Activated CD4-positive, alpha-beta T cell treated with anti-CD3 and anti-CD28 coated beads, Interleukin-2, amount 10 ng/mL, durations not matched to agents 24 days and 14 days (primary cell): ENCODE results near the gene ATP2B1. TPM values are rescaled to one million over a fixed set of nuclear protein-coding genes. Genes with fewer than 3 reads are reported as not detected.

Experiments
- DNase-seq: peaks from one replicate; pipeline ENCODE4 v3.0.0; 2022
- H3K27ac Mint-ChIP-seq: one replicate; pipeline ENCODE4 v1.8.0; 2022; ENCODE audit warnings: mild to moderate bottlenecking, mixed read lengths
- H3K27me3 Mint-ChIP-seq: one replicate; pipeline ENCODE4 v1.8.0; 2022; ENCODE audit warnings: mixed read lengths
- H3K36me3 Mint-ChIP-seq: one replicate; pipeline ENCODE4 v1.8.0; 2022; ENCODE audit warnings: low read depth, mild to moderate bottlenecking, mixed read lengths
- H3K4me1 Mint-ChIP-seq: one replicate; pipeline ENCODE4 v1.8.0; 2021; ENCODE audit warnings: mixed read lengths
- H3K4me3 Mint-ChIP-seq: one replicate; pipeline ENCODE4 v1.8.0; 2022; ENCODE audit warnings: mild to moderate bottlenecking, moderate library complexity, mixed read lengths
- H3K9me3 Mint-ChIP-seq: one replicate; pipeline ENCODE4 v1.8.0; 2021; ENCODE audit warnings: mixed read lengths
- intact Hi-C: fragments of 100-400 bp; cut with micrococcal nuclease; formaldehyde crosslinking; loops from one replicate; pipeline ENCODE4 v1.15.1; 2023
- total RNA-seq: library from RNA; stranded (reverse); gene quantifications from 2 replicates; pipeline ENCODE4 v1.2.3, GENCODE V29; 2022

The ATP2B1 gene
- total RNA-seq, 1 donor from 2014 or later: 19.7 TPM

DNA sequence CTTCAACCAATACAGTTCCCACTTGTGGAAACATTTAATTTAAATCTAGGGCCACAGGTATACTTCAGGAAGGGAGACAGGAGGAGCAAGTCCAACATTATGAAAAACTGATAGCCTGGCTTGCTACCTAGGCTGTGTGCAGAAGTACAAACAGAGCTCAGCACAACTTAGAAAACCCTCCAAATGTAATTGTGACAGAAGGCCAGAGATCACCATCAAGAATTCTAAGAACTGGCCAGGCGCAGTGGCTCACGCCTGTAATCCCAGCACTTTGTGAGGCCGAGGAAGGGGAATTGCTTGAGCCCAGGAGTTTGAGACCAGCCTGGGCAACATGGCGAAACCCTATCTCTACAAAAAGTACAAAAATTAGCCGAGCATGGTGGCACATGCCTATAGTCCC is 14.1 kb downstream of the ATP2B1 start:
- no peak for DNase-seq
- Mint-ChIP-seq H3K27ac (no peak overlapping the region), H3K9me3 (no peaks in the 10 kb centered on the region), H3K4me3 (no peak overlapping the region), H3K27me3 (no peaks in the 10 kb centered on the region), H3K4me1 (peaks cover 9% of the 10 kb centered on the region), H3K36me3 (peaks cover 2% of the 10 kb centered on the region)
- intact Hi-C loops: no loop called here

GRCh38 chr12:89693639-89694202 is 14.9 kb downstream of the ATP2B1 start:
- intact Hi-C loops: no loop called here
- H3K9me3 Mint-ChIP-seq: no peaks in the 10 kb centered on the region
- no peak overlapping the region for H3K4me3 Mint-ChIP-seq
- no peak overlapping the region for H3K27ac Mint-ChIP-seq
- H3K27me3 Mint-ChIP-seq: no peaks in the 10 kb centered on the region
- no peak for DNase-seq
- H3K36me3 Mint-ChIP-seq: peaks cover 2% of the 10 kb centered on the region
- peaks cover 9% of the 10 kb centered on the region for H3K4me1 Mint-ChIP-seq

- Mint-ChIP-seq H3K27me3 (no peaks in the 10 kb centered on the region), H3K36me3 (no peaks in the 10 kb centered on the region), H3K9me3 (no peaks in the 10 kb centered on the region), H3K4me3 (no peak overlapping the region), H3K4me1 (peaks cover 6% of the 10 kb centered on the region), H3K27ac (no peak overlapping the region)
- no peak for DNase-seq
- intact Hi-C loops: no loop called here
Observed at GRCh38 chr12:89692439-89692838, 16.2 kb downstream of the ATP2B1 start.

DNA sequence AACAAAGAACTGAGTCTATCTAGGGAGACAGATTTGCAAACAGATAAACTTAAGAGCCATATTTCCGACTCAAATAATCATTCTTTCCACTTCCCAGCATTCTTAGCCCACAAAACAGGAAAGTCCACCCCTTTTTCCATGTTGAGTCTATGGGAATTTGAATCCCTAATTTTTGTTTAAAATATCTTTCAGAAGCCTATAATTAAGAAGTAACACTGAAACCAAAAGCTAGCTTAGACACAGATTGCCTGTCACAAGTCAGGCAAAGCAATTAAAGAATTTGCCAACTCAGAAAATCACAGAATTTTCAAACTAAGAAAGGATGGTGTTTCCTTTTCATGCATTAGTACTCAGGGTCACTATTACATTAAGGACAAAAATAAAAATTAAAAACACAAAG is 17.0 kb downstream of the ATP2B1 start:
- Mint-ChIP-seq H3K36me3 (no peaks in the 10 kb centered on the region), H3K27me3 (no peaks in the 10 kb centered on the region), H3K9me3 (no peaks in the 10 kb centered on the region), H3K27ac (no peak overlapping the region), H3K4me1 (peaks cover 6% of the 10 kb centered on the region), H3K4me3 (no peak overlapping the region)
- no peak for DNase-seq
- intact Hi-C loops: no loop called here

DNA sequence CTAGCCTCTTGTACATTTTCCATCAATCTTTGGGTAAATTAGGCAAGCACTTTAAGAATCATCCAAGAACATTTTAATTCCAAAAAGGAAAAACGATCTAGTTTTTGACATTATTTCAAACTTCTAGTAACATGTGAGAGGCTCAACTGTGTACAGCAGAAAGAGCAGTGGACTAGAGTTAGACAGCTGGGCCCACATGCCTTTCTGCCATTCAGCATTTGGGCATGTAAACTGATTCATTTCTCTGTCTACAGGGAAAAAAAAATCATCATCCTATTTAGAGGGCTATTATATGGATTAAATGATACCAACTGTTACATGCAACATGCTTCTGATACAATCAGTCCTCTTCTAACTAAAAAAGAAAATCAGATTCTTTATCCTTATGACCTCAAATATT is 17.7 kb downstream of the ATP2B1 start:
- H3K27me3 Mint-ChIP-seq: no peaks in the 10 kb centered on the region
- no peak overlapping the region for H3K27ac Mint-ChIP-seq
- H3K36me3 Mint-ChIP-seq: no peaks in the 10 kb centered on the region
- no peaks in the 10 kb centered on the region for H3K9me3 Mint-ChIP-seq
- no peak overlapping the region for H3K4me3 Mint-ChIP-seq
- intact Hi-C loops: no loop called here
- no peak for DNase-seq
- H3K4me1 Mint-ChIP-seq: peaks cover 2% of the 10 kb centered on the region

DNA sequence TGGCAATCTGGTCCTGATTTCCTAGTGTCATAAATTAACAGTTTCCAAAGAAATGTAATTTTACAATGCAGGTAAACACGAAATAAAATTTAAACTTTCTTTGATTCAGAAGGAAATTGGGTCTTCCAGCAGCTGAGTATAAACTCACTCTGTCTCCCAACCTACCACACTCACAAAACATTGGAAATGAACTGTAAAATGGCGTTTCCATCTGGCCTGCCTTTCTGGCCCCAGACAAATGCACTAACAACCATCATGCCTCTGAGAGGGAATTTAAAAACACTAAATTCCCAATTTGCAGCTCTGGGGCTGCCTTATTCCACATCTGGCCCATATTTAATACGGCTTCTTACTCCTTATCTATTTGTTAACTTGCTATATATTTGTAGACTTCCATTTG is 19.3 kb downstream of the ATP2B1 start:
- intact Hi-C loops: no loop called here
- no peaks in the 10 kb centered on the region for H3K27me3 Mint-ChIP-seq
- H3K36me3 Mint-ChIP-seq: no peaks in the 10 kb centered on the region
- H3K9me3 Mint-ChIP-seq: peaks cover 7% of the 10 kb centered on the region
- H3K4me1 Mint-ChIP-seq: peaks cover 1% of the 10 kb centered on the region
- no peak overlapping the region for H3K27ac Mint-ChIP-seq
- H3K4me3 Mint-ChIP-seq: no peak overlapping the region
- DNase-seq: no peak

GRCh38 chr12:89686311-89686710 is 22.3 kb downstream of the ATP2B1 start:
- Mint-ChIP-seq H3K27ac (no peak overlapping the region), H3K4me1 (peaks cover 4% of the 10 kb centered on the region), H3K36me3 (no peaks in the 10 kb centered on the region), H3K4me3 (no peak overlapping the region), H3K9me3 (peaks cover 14% of the 10 kb centered on the region), H3K27me3 (no peaks in the 10 kb centered on the region)
- intact Hi-C loops: no loop called here
- no peak for DNase-seq

- DNase-seq: no peak
- Mint-ChIP-seq H3K4me3 (no peak overlapping the region), H3K27ac (no peak overlapping the region), H3K27me3 (no peaks in the 10 kb centered on the region), H3K4me1 (peaks cover 4% of the 10 kb centered on the region), H3K36me3 (peaks cover 5% of the 10 kb centered on the region), H3K9me3 (peaks cover 20% of the 10 kb centered on the region)
- intact Hi-C loops: no loop called here
Observed at GRCh38 chr12:89685363-89685972, 23.2 kb downstream of the ATP2B1 start.

- no peak for DNase-seq
- Mint-ChIP-seq H3K36me3 (peaks cover 9% of the 10 kb centered on the region), H3K27me3 (no peaks in the 10 kb centered on the region), H3K4me3 (no peak overlapping the region), H3K9me3 (peaks cover 27% of the 10 kb centered on the region), H3K27ac (no peak overlapping the region), H3K4me1 (peaks cover 7% of the 10 kb centered on the region)
- intact Hi-C loops: no loop called here
Observed at GRCh38 chr12:89684136-89684535, 24.5 kb downstream of the ATP2B1 start.

GRCh38 chr12:89682284-89682683 is 26.4 kb downstream of the ATP2B1 start:
- Mint-ChIP-seq H3K4me1 (peaks cover 10% of the 10 kb centered on the region), H3K27ac (no peak overlapping the region), H3K27me3 (no peaks in the 10 kb centered on the region), H3K9me3 (peaks cover 27% of the 10 kb centered on the region), H3K4me3 (no peak overlapping the region), H3K36me3 (peaks cover 9% of the 10 kb centered on the region)
- DNase-seq: no peak
- intact Hi-C loops: no loop called here

DNA sequence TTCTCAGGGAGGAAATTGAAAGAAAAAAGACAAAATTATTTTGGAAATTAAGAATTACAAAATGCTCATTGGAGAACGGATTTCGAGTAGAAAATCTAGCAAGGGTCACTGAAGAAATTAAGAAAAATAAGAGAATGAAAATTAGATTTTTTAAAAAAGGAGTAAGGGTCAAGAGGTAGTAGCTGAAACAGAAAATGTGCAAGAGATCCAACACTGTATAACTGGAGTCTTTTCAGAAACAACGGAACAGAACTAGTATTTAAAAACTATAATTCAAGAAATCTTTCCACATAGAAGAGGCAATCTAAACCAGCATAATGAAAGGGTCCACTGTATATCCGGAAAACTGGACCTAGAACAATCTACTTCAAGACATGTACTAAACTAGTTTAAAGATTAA is 28.2 kb downstream of the ATP2B1 start:
- Mint-ChIP-seq H3K27me3 (no peaks in the 10 kb centered on the region), H3K36me3 (peaks cover 9% of the 10 kb centered on the region), H3K4me3 (no peak overlapping the region), H3K9me3 (peaks cover 27% of the 10 kb centered on the region), H3K4me1 (peaks cover 10% of the 10 kb centered on the region), H3K27ac (no peak overlapping the region)
- no peak for DNase-seq
- intact Hi-C loops: no loop called here

DNA sequence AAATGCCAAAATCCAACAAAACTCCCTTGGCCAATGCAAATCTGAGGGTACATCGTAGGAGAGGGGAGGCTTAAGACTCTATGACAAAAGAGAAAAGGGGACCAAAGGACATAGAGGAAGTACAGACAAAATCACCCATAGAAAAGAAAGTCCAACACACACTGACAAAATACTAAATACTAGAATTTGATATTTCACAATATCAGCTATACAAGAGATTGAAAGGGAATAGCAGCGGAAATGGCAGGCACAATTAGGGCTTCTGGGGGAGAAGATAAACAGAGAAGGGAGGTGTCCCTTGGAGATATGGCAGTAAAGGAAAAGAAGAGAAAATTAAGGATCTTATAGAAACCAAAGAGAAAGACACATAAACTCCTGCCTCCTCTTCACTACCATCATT is 29.0 kb downstream of the ATP2B1 start:
- Mint-ChIP-seq H3K4me1 (peaks cover 10% of the 10 kb centered on the region), H3K27ac (no peak overlapping the region), H3K9me3 (peaks cover 21% of the 10 kb centered on the region), H3K36me3 (peaks cover 9% of the 10 kb centered on the region), H3K4me3 (no peak overlapping the region), H3K27me3 (no peaks in the 10 kb centered on the region)
- DNase-seq: no peak
- intact Hi-C loops: no loop called here

- Mint-ChIP-seq H3K4me1 (peaks cover 10% of the 10 kb centered on the region), H3K36me3 (peaks cover 9% of the 10 kb centered on the region), H3K4me3 (no peak overlapping the region)
Observed at GRCh38 chr12:89678225-89678624, 30.4 kb downstream of the ATP2B1 start.

GRCh38 chr12:89676930-89677329 is 31.7 kb downstream of the ATP2B1 start:
- no peak overlapping the region for H3K27ac Mint-ChIP-seq
- H3K4me1 Mint-ChIP-seq: peaks cover 16% of the 10 kb centered on the region
- no peak for DNase-seq
- H3K27me3 Mint-ChIP-seq: no peaks in the 10 kb centered on the region
- intact Hi-C loops: no loop called here
- peaks cover 9% of the 10 kb centered on the region for H3K36me3 Mint-ChIP-seq
- no peak overlapping the region for H3K4me3 Mint-ChIP-seq
- peaks cover 14% of the 10 kb centered on the region for H3K9me3 Mint-ChIP-seq

More at GRCh38 chr12:89678225-89678624, 30.4 kb downstream of the ATP2B1 start:
- no peak overlapping the region for H3K27ac Mint-ChIP-seq
- H3K27me3 Mint-ChIP-seq: no peaks in the 10 kb centered on the region
- DNase-seq: no peak
- intact Hi-C loops: no loop called here
- H3K9me3 Mint-ChIP-seq: peaks cover 17% of the 10 kb centered on the region
